ENCODE data around the gene DNAJB4. TPM values are rescaled to one million over a fixed set of nuclear protein-coding genes. Genes with fewer than 3 reads are reported as not detected.

DNAJB4 gene
- total and polyA plus RNA-seq, 2 of the 13 experiments (the other 11 are each of a cell fraction or from before 2014, with no cell fraction given) = 4.4 to 18.6 TPM

DNA sequence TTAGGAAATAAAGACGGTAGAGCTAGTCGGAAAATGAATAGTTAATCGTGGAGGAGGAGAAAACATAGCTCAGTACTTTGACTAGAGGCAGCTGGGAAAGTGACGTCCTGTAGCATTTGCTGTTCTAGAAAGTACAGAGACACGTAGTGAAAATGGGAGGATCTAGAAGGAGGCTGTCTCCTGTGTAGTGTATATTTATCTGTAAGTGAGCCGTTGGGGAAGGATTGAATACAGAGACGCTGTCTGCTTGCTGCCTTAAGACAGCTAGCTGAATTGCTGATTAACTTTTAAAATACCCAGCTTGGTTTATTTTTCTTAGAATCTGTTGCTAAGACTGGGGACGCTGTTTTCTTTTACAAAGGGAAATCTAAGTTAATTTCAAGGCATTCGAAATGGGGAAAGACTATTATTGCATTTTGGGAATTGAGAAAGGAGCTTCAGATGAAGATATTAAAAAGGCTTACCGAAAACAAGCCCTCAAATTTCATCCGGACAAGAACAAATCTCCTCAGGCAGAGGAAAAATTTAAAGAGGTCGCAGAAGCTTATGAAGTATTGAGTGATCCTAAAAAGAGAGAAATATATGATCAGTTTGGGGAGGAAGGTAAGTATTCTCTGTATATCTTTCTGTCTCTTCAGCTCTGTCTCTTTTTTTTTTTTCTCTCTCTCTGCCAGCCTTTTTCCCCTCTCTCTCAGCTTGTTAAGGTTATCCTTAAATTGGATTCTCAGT, at the start of gene DNAJB4 (continued):
- TF ChIP-seq GMEB2 (CRISPR knock-in tag; IDR thresholded peaks at IDR 0.05; ENCODE audit: low read depth) = no peak
- TF ChIP-seq YEATS4 (CRISPR knock-in tag; IDR thresholded peaks at IDR 0.05; ENCODE audit: borderline replicate concordance) = peak; percentile 44; the same call in 1 of the 2 replicates
- no peak for TF ChIP-seq ZNF839 (CRISPR knock-in tag; IDR thresholded peaks at IDR 0.05; ENCODE audit: borderline replicate concordance)
- no peak for TF ChIP-seq FUBP1 (CRISPR knock-in tag; IDR thresholded peaks at IDR 0.05; ENCODE audit: borderline replicate concordance)
- TF ChIP-seq FOXC1 (CRISPR knock-in tag; IDR thresholded peaks at IDR 0.05; ENCODE audit: borderline replicate concordance) = no peak
- no peak for TF ChIP-seq ATRX (CRISPR knock-in tag; IDR thresholded peaks at IDR 0.05; ENCODE audit: borderline replicate concordance)
- TF ChIP-seq ZNF160 (CRISPR knock-in tag; IDR thresholded peaks at IDR 0.05) = no peak
- no peak for TF ChIP-seq ZNF224 (CRISPR knock-in tag; IDR thresholded peaks at IDR 0.05)
- TF ChIP-seq ZNF556 (CRISPR knock-in tag; IDR thresholded peaks at IDR 0.05; ENCODE audit: borderline replicate concordance) = no peak
- TF ChIP-seq POLR2A (IDR thresholded peaks at IDR 0.05; ENCODE audit: insufficient read depth in 1 of 2, low read depth in 2 of 2, low read length in 2 of 2) = peak in 1 of 2 experiments; percentile 63; a peak in 2 of 4 replicates
- no peak for TF ChIP-seq MLLT10 (CRISPR knock-in tag; IDR thresholded peaks at IDR 0.05)
- TF ChIP-seq ZNF660 (CRISPR knock-in tag; IDR thresholded peaks at IDR 0.05; ENCODE audit: borderline replicate concordance, low read depth) = no peak
- no peak for TF ChIP-seq RFXAP (CRISPR knock-in tag; IDR thresholded peaks at IDR 0.05; ENCODE audit: borderline replicate concordance)
- peak; percentile 59; the same call in 1 of the 2 replicates for TF ChIP-seq ZMYM4 (CRISPR knock-in tag; IDR thresholded peaks at IDR 0.05)
- TF ChIP-seq HDAC2 (CRISPR knock-in tag; IDR thresholded peaks at IDR 0.05) = peak; percentile 37; the same call in 1 of the 2 replicates
- TF ChIP-seq FOXJ3 (CRISPR knock-in tag; IDR thresholded peaks at IDR 0.05; ENCODE audit: borderline replicate concordance) = no peak
- no peak for TF ChIP-seq KLF11 (CRISPR knock-in tag; IDR thresholded peaks at IDR 0.05)
- 0 out of 2 replicates have a peak, but pooled peaks have one; percentile 33 for TF ChIP-seq NAIF1 (CRISPR knock-in tag; IDR thresholded peaks at IDR 0.05; ENCODE audit: borderline replicate concordance)
- peak; percentile 60 for TF ChIP-seq SAP130 (CRISPR knock-in tag; IDR thresholded peaks at IDR 0.05; ENCODE audit: low read depth)
- TF ChIP-seq GFI1 (CRISPR knock-in tag; IDR thresholded peaks at IDR 0.05; ENCODE audit: borderline replicate concordance) = peak; percentile 23; the same call in 1 of the 2 replicates
- no peak for TF ChIP-seq SRSF1 (optimal IDR thresholded peaks at IDR 0.05; ENCODE audit: low read depth, low read length)
- TF ChIP-seq, protein P1, sequence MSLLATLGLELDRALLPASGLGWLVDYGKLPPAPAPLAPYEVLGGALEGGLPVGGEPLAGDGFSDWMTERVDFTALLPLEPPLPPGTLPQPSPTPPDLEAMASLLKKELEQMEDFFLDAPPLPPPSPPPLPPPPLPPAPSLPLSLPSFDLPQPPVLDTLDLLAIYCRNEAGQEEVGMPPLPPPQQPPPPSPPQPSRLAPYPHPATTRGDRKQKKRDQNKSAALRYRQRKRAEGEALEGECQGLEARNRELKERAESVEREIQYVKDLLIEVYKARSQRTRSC (CRISPR knock-in tag; IDR thresholded peaks at IDR 0.05; ENCODE audit: low read depth) = no peak
- no peak for TF ChIP-seq ZNF3 (CRISPR knock-in tag; IDR thresholded peaks at IDR 0.05)
- TF ChIP-seq ZNF546 (CRISPR knock-in tag; conservative IDR thresholded peaks at IDR 0.05) = no peak
